ENCODE measurements around the gene EXOC3L1. TPM values are rescaled to one million over a fixed set of nuclear protein-coding genes. Genes with fewer than 3 reads are reported as not detected.

The EXOC3L1 gene
- 0.16 and 0.34 TPM in 2 replicates for total RNA-seq

GRCh38 chr16:67190041-67190440 lies at the start of gene EXOC3L1:
EXOC3L1 (minus strand) TSS chr16:67190136; CDS start chr16:67189676, 460 bp downstream.

GRCh38 chr16:67226804-67227566 lies 37.0 kb upstream of the EXOC3L1 start, which contains the start of gene TMEM208:
TMEM208 (plus strand) TSS chr16:67227130; CDS start chr16:67227219, 89 bp downstream.

GRCh38 chr16:67199011-67199807 lies 9.3 kb upstream of the EXOC3L1 start, which contains the start of gene ELMO3:
ELMO3 (plus strand) TSS chr16:67199131; CDS start chr16:67199327, 196 bp downstream.

GRCh38 chr16:67191995-67192681 lies 2.2 kb upstream of the EXOC3L1 start, which contains the start of gene E2F4:
E2F4 (plus strand) TSS chr16:67192155; CDS start chr16:67192228, 73 bp downstream.

GRCh38 chr16:67183627-67184452 lies 6.1 kb downstream of the EXOC3L1 start, which contains the start of gene MATCAP1:
MATCAP1 (minus strand) TSS chr16:67183963; CDS start chr16:67180610, 3,353 bp downstream.

GRCh38 chr16:67170168-67170948 lies 19.6 kb downstream of the EXOC3L1 start, which contains the start of gene NOL3:
NOL3 (plus strand) TSS chr16:67170538.

GRCh38 chr16:67164599-67165061 lies 25.3 kb downstream of the EXOC3L1 start, which contains the start of gene HSF4:
HSF4 (plus strand) TSS chr16:67164745; CDS start chr16:67164812, 67 bp downstream.

GRCh38 chr16:67150833-67151396 lies 39.0 kb downstream of the EXOC3L1 start, which contains the start of gene B3GNT9:
B3GNT9 (minus strand) TSS chr16:67150998; CDS start chr16:67150485, 513 bp downstream.

Other genes starting within 250 kb of the EXOC3L1 start
- gene CES3, start 228.9 kb downstream of the EXOC3L1 start, total RNA-seq, result 0.17 and 0.95 TPM in 2 replicates
- 1.1 and 3.3 TPM in 2 replicates for gene CES4A, start 201.5 kb downstream of the EXOC3L1 start, total RNA-seq
- 49.2 and 80.2 TPM in 2 replicates for gene CBFB, start 161.0 kb downstream of the EXOC3L1 start, total RNA-seq
- gene PHAF1, start 80.2 kb downstream of the EXOC3L1 start, total RNA-seq, result 10.9 and 12.3 TPM in 2 replicates
- 30.4 and 30.6 TPM in 2 replicates for gene B3GNT9, start 39.1 kb downstream of the EXOC3L1 start, total RNA-seq
- 22.2 and 24.0 TPM in 2 replicates for gene TRADD, start 30.2 kb downstream of the EXOC3L1 start, total RNA-seq
- gene FBXL8, start 30.2 kb downstream of the EXOC3L1 start, total RNA-seq, result 13.1 and 14.2 TPM in 2 replicates
- 29.5 and 58.1 TPM in 2 replicates for gene HSF4, start 25.4 kb downstream of the EXOC3L1 start, total RNA-seq
- 18.1 and 36.8 TPM in 2 replicates for gene NOL3, start 19.6 kb downstream of the EXOC3L1 start, total RNA-seq
- gene MATCAP1, start 6.2 kb downstream of the EXOC3L1 start, total RNA-seq, result 27.7 and 30.4 TPM in 2 replicates
- gene E2F4, start 2.0 kb upstream of the EXOC3L1 start, total RNA-seq, result 29.0 and 42.0 TPM in 2 replicates
- gene ELMO3, start 9.0 kb upstream of the EXOC3L1 start, total RNA-seq, result 0.26 and 0.32 TPM in 2 replicates
- 35.1 and 36.9 TPM in 2 replicates for gene TMEM208, start 37.0 kb upstream of the EXOC3L1 start, total RNA-seq
- gene FHOD1, start 57.3 kb upstream of the EXOC3L1 start, total RNA-seq, result 4.9 and 8.2 TPM in 2 replicates
- gene SLC9A5, start 58.8 kb upstream of the EXOC3L1 start, total RNA-seq, result 1.1 and 2.2 TPM in 2 replicates
- 11.2 and 34.4 TPM in 2 replicates for gene PLEKHG4, start 89.4 kb upstream of the EXOC3L1 start, total RNA-seq
- gene KCTD19, start 136.6 kb upstream of the EXOC3L1 start, total RNA-seq, result not detected in 2 replicates
- gene LRRC36, start 136.7 kb upstream of the EXOC3L1 start, total RNA-seq, result 0.32 TPM in 1 of 2 replicates, not detected in the other
- 2.0 and 8.4 TPM in 2 replicates for gene TPPP3, start 203.4 kb upstream of the EXOC3L1 start, total RNA-seq
- 5.3 and 5.7 TPM in 2 replicates for gene ZDHHC1, start 226.3 kb upstream of the EXOC3L1 start, total RNA-seq
- gene HSD11B2, start 241.0 kb upstream of the EXOC3L1 start, total RNA-seq, result 0.60 TPM in 1 of 2 replicates, not detected in the other